Measurements from ENCODE around the gene TCL1A.
"Not testable (repeated sequence)": the region's sequence is repeated elsewhere in the genome, so short reads cannot be mapped to it uniquely, and the experiment has no call there.

Gene TCL1A, protein sequence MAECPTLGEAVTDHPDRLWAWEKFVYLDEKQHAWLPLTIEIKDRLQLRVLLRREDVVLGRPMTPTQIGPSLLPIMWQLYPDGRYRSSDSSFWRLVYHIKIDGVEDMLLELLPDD

DNA sequence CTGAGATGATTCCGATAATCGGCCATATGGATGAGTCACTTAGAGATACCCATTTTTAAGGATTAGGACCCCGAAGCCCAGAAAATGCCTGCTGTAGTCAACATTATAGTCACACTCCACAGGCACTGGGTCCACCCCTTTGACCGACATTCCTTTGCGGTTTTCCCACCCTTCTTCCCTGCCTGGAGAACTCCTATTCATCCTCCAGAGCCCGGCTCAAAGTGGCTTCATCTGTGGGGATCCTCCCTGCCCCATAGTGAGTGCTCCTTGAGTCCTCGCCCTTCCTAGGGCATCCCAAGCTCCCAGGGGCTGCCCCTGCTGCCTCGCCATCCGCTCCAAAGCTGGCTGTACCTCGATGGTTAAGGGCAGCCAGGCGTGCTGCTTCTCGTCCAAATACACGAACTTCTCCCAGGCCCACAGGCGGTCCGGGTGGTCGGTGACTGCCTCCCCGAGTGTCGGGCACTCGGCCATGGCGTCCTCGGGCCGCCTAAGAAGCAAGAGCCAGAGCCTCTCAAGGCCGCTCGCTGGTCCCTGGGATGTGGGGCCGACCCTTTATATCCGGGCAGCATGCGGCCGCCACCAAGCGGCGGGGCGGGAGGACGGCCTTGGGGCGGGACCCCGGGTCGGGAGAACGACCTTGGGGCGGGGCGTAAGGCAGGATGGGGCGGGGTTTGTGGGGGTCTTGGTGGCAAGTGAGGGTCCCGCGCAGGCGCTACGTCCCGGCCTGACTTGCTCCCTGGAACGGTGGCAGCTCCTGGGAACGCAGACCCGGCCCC is at the start of gene TCL1A:
TCL1A (minus strand) TSS at position 530 of the 776 bp plus-strand sequence; CDS start at position 471, 59 bp downstream.
- no peak for FAIRE-seq

DNA sequence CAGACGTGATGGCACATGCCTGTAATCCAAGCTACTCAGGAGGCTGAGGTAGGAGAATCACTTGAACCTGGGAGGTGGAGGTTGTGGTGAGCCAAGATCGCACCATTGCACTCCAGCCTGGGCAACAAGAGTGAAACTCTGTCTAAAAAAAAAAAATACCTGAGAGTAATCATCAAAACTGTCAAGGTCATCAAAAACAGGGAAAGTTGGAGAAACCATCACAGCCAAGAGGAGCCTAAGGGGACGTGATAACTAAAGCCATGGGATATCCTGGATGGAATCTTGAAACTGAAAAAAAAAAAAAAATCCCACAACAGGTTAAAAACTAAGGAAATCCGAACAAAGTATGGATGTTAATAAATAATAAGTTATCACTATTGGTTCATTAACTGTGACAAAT is 49.1 kb upstream of the TCL1A start:
- not testable (repeated sequence) for FAIRE-seq

DNA sequence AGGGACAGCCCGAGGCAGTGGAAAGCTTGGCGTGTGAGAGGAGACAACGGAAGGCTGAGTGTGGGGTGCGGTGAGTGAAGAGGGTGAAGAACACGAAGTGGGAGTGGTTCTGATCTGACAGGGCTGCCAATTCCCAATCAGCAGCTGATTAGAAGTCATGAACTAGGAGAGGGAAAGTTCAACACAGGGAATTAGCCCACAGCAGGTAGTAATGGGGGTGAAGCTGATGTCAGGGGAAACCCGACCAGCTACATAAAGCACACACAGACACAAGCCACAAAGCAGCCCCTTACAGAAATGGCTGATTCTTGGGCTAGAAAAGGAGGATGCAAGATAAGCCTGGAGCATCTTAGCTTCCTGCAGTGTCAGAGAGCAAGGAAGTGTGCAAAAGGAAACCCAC is 47.5 kb upstream of the TCL1A start:
- FAIRE-seq = no peak

DNA sequence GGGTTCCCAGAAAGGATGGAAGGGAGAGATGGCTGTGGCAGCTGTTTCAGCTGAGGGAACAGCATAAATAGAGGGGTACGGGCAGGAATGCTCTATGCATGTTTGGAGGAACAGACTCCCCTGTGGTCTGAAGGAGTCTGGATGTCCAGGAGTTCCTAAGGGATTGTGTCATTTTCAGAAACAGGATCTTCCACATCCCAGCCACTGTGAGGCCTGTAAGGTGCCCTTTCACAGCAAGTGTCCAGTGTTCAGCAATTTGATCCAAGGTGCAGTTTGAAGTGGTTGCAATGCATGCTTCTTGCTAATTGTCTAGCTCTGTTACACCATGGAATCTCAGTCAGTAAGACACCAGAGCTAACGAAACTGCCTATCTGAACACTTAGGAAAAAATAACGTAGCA is 46.7 kb upstream of the TCL1A start:
- no peak for FAIRE-seq

DNA sequence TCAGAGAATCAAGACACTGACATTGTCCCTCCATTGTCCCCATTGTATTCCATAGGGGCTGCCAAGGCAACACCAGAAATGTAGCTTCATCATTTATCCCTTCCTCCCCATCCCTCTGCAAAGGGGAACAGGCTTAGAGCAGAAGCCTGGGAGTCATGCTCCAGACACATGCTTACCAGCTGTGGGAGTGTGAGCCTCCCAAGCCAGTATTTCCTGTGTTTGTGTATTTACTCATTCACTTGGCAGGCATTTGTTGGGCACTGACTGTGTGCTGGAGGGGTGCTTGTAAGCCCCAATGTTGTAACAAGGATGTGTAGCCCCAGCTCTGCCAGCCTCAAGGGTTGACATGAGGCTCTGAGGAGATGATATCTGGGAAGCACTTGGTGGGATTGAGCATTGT is 46.0 kb upstream of the TCL1A start:
- no peak for FAIRE-seq

DNA sequence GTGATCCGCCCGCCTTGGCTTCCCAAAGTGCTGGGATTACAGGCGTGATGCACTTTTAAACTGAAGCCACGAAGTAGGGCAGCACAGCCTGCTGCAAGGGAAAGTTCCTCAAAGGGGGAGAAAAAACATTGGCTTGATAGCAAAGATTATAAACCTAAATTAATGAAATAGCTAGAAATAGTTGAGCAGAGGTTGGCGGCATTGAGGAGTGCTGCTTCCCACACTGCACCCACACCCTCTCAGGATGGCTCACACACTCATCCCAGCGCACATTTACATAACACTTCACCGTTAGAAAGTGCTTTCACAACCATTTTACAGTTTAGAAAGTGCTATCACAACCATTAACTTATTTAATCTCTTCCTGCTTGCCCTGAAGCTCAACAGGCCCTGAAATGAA is 44.4 kb upstream of the TCL1A start:
- FAIRE-seq = no peak

DNA sequence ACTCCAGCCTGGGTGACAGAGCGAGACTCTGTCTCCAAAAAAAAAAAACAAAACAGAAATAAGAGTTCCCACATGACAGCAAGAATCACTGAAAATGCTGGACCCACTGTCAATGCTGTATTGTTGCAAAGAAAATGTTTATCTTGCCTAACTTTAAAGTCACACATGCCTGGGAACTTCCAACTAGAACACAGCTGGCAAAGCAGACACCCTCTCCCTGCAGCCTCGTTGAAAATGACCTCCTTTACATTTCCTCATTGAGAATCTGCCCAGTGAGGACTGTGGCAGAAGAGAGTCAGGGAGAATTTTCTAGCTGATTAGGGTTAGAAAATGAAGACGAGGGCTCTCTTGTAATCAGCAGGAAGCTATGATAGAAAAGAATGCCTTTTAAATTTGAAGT is 42.8 kb upstream of the TCL1A start:
- no peak for FAIRE-seq

DNA sequence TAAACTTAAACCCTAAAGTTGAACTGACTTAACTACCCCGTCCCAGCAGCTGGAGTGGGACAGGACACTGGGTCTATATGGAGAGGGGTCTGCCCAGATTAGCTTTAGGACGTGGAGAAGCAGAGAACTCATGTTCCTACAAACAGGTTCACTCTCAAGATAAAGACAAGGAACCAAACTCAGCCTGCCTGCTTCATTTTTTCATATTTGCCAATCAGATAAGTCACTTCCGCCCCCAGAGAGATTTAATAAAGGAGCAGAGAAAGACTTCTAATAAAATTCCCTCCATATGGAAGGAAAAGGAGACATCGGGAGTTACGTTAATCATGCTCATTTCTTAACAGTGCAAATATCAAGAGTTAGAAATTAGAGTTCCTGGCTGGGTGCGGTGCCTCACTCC is 42.2 kb upstream of the TCL1A start:
- no peak for FAIRE-seq

DNA sequence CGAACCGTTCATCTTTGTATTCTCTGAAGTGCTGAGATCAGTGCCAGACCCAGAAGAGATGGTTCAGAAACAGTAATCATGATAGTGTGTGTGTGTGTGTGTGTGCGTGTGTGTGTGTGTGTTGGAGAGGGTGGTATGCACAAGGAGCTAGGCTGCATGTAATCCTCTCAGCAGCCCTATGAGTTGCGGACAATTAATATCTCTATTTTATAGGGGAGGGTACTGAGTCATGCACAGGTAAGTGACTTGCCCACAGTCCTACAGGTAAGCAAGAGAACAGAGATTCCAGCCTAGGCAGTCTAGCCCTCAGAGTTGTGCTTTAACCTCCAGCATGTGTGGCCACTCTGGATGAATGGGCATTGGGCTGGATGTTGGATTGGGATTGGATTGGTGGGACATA is 27.9 kb upstream of the TCL1A start:
- FAIRE-seq = no peak

DNA sequence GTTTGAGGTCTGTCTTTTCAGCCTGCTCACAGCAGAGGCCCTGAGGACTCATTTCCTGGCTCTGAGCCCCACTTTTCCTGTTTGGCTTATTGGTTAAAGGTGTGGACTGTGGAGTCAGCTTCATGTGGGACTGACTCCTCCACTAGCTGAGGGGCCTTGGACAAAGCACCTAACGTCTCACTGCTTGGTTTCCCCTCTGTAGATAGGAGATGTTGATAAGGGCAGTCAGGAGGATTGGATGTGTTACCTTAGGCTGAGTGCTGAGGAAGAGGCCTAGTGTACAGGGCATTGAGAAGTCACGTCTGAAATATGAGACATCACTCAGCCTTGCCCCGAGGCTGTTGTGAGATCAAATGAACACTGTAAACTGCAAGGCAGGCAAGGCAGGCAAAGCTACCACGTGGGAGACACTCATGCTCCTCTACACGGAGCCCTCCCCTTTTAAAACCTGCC is 27.1 kb upstream of the TCL1A start:
- FAIRE-seq = no peak

DNA sequence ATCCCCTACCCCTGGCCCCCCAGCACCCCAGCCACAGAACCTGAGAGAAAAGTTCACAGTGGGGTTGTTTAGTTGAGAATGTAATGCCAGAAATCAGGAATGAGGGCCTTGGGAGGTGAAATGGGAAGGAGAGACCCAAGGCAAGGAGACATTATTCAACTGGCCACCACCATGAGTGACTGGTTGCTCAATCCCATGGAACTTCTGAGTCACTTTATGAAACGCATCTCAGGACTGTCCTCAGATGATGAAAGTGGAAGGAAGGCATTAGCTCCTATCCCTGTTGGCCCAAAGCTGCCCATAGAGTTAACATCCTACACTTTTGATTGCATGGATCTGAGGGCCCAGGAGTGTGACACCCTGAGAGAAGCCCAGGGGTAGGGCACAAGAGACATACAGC is 25.4 kb upstream of the TCL1A start:
- no peak for FAIRE-seq

DNA sequence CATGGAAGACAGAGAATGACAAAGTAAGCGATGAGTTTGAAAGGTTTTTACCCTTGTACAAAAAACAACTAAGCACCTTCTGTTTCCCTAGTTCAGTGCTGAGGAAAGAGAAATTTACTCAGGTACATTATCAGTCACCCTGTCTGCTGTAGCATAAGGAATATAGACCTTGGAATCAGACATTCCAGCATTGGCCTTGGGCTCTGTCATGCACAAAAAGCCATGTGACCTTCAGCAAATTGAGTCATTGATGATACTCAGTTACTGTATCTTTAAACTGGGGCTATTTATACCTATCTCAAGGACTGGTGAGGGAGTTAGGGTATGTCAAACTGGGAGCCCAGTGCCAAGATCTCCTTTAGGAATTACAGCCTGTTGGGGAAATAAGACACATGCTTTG is 19.3 kb upstream of the TCL1A start:
- FAIRE-seq = no peak

DNA sequence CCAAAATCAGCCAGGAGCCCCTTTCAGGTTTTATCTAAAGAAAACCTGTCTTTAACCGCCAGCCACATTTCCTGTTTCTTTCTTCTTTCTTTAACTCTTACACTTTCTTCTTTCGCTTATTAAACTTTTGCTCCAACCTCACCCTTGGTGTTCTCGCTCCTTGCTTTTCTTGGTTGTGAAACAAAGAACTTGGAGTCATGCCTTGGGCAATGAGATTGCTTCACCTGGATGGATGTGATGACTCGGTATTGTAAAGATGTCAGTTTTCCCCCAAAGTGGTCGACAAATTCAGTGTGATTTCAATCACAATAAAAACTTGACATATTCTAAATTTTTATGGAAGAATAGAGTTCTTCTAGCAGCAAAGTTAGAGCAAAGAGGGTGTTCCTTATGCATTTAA is 16.2 kb upstream of the TCL1A start:
- FAIRE-seq = no peak

DNA sequence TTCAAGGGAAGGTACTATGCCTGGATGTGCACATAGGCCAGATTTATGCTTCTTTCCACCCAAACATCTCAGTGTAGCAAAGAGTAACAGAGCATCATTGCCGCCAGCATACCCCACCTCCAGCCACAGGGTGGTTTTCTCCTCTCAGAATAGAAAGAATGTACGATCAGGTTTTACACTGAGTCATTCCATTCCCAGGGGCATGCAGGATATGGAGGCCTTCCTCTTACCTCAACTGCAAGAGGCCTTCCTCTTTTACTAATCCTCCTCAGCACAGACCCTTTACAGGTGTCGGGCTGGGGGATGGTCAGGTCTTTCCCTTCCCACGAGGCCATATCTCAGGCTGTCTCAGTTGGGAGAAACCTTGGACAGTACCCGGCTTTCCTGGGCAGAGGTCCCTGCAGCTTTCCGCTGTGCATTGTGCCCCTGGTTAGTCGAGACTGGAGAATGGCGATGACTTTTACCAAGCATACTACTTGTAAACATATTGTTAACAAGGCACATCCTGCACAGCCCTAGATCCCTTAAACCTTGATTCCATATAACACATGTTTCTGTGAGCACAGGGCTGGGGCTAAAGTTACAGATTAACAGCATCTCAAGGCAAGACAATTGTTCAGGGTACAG is 15.6 kb upstream of the TCL1A start:
- FAIRE-seq = not testable (repeated sequence)

DNA sequence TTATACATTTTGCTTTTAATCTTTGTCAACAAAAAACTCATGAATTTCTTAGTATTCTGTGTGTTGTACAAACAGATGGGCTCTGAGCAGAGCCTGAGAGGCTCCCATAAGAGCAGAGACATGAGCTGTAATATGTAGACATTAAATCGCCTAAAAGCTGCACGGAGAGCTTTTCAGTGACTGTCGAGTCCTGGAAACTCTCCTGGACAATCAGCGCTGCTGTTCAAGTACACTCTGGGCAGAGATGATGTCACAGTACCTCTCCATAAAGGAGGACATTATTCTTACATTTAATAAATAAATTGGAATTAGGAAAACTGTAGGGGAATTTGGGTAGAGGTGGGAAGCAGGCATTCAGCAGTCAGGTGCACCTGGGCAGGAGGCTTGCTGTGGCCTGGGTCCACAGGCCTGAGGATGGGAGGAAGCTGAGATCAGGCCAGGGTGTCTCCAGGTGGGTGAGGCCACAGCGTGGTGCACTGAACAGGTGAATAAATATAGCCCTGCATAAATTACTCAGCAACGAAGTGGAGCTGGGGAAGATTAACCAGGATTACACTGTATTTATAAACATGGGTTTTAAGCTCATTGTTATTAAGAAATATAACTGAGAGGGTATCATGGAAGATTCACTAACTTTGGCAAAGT is 13.3 kb upstream of the TCL1A start:
- no peak for FAIRE-seq

DNA sequence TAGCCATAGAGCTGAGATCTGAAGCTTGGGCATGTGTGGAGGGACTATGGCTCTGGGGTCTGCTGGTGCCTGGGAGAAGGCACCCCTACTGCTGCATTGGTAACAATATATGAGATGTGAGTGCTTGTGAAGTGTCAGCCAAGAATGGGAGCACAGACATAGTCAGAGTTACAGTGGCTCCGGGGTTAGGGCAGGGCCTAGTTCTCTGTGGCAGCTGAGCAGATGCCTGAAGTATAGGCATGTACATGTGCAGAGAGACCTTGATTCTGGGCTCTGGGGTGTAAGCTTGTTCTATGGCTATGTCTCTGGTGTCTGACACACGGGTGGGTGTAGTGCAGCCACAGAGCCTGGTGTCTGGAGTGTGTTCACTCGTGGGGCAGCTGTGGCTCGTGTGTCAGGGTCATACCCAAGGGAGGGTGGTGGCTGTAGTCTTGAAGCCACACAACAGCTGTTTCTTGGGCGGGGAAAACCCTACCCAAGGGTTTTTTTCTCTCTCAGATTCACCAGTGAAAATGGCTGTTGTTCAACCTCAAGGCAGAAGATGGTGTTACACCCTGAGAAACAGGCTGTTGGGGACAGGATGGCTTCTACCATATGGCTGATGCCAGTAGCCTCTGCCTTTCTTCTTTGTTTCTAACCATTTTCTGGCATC is 11.9 kb upstream of the TCL1A start:
- FAIRE-seq = no peak

DNA sequence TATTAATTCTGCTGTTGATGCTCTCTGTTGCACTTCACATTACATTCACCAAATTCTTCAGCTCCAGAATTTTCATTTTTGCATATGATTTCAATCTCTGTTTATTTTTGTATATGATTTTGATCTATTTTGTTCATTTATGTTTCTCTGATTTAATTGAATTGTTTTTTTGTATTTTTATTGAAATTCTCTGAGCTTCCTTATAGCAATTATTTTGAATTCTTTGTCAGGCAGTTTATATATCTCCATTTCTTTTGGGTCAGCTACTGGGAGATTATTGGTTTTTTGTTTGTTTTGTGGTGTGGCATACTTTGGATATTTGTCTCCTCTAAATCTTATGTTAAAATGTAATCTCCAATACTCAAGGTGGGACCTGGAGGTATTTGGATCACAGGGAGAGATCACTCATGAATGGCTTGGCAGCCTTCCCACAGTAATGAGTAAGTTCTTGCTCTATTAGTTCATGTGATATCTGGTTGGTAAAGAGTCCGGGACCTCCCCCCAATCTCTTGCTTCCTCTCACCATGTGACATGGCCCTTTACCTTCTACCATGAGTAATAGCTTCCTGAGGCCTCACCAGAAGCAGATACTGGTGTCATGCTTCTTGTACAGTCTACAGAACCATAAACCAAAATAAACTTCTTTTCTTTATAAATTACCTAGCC is 8.7 kb upstream of the TCL1A start:
- no peak for FAIRE-seq

DNA sequence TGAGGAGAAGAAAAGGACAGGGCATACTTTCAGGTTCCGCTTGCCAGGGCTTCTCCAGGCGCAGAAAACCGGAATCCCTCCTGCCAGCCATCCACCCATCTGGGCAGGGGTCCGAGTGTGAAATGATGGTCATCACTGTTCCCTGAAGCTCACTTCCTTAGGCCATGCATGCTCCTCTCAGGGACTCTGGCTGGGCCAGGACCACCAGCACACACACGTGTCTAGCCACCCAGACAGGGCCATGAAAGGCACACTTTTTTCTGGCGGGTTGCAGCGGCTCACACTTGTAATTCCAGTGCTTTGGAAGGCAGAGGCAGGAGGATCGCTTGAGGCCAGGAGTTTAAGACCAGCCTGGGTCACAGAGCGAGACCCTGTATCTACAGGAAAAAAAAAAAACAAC is 1.5 kb downstream of the TCL1A start:
- FAIRE-seq = no peak

DNA sequence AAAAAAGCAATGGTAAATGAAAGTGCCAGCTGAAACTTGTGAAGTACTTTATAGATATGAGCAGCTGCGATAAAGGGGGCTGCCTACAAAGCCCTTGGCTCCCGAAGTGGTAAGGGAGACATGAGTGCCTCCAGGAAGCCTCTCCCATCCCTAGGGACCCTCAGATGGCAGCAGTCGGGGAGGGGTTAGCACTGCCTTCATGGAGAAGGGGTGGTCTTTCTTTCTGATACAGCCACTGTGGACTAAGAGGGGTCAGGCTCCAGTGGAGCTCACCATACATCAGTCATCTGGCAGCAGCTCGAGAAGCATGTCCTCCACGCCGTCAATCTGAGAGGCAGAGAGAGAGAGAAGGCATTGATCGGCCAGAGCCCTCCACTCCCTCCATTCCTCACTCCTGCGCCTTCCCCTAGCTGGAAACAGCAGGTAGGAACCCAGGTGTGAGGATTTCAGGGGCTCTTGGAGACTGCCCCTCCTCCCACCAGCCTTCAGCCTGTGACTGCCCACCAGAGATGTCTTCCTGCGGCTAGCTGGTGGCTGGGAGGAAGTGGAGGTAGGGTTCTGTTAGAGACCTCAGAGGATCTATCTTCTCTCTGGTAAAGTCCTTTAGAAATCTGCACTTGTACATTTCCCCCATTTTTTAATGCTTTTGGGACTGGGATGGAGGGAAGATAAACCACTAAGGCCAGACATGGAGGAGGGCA is 2.3 kb downstream of the TCL1A start:
- no peak for FAIRE-seq

DNA sequence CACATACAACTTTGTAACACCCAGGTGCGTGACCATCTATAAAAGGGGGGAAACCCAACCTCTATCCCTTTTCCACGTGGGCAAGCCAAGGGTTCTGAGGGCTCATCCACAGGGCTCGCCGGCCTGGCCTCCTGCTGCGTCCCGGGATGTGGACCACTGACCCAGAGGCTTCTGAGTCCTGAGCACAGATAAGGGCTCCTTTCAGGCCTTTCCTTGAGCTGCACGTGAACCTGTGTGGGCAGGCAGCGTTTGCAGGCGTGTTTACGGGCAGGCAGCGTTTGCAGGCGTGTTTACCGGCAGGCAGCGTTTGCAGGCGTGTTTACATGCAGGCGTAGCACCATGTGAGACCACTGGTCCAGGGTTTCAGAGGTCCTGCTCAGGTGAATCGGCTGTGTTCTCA is 3.8 kb downstream of the TCL1A start:
- no peak for FAIRE-seq

DNA sequence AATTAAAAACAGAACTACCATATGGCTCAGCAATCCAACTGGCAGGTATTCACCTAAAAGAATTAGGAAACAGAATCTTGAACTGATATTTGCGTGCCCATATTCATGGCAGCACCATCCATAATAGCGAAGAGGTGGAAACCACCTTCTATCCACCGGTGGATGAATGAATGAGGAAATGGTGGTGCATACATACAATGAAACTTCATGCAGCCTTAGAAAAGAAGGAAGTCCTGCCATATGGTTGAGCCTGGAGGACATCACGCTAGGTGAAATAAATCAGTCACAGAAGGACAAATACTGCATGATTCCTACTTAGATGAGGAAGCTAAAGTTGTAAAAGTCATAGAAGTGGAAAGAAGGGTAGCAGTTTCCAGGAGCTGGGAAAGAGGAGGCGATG is 6.6 kb downstream of the TCL1A start:
- no peak for FAIRE-seq

DNA sequence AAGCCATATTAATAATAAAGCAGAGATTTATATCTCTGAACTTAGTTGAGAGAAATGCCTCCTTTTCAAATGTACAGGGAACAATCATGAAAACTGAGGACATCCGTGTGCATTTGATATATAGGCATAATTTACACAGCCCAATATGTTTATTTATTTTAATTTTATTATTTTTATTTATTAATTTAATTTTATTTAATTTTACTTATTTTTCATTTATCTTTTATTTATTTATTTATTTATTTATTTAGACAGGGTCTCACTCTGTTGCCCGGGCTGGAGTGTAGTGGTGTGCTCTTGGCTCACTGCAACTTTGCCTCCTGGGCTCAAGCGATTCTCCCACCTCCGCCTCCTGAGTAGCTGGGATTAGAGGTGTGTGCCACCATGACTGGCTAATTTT is 8.4 kb downstream of the TCL1A start:
- no peak for FAIRE-seq

All from G401.6 (cell line).